ENCODE results near the gene SMIM24.

DNA sequence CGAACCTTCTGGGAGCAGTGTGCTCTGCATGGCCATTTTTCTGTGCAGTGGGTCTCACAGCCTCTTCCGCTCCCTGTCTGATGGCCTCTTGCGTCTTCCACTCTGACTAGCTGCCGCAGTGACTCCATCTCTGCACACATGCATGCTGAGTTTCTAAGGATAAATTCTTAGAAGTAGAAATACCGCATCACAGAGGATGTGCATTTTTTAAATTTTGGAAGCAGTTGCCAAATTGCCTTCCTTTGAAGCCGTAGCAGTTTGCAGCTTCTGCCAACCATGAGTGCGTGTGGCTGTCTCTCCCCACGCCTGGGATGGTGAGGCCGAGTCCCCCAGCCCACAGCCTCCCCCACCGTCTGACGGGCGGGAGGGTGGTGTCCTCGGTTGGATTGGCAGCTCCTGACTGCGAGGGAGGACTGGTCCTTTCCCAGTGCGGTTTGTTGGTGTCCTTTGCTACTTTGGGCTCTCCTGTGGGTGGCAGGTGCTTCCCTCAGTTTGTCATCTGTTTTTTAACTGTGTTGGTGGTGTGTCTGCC lies 35.6 kb upstream of the SMIM24 start:
- TF ChIP-seq, protein P1, sequence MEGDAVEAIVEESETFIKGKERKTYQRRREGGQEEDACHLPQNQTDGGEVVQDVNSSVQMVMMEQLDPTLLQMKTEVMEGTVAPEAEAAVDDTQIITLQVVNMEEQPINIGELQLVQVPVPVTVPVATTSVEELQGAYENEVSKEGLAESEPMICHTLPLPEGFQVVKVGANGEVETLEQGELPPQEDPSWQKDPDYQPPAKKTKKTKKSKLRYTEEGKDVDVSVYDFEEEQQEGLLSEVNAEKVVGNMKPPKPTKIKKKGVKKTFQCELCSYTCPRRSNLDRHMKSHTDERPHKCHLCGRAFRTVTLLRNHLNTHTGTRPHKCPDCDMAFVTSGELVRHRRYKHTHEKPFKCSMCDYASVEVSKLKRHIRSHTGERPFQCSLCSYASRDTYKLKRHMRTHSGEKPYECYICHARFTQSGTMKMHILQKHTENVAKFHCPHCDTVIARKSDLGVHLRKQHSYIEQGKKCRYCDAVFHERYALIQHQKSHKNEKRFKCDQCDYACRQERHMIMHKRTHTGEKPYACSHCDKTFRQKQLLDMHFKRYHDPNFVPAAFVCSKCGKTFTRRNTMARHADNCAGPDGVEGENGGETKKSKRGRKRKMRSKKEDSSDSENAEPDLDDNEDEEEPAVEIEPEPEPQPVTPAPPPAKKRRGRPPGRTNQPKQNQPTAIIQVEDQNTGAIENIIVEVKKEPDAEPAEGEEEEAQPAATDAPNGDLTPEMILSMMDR (IDR thresholded peaks at IDR 0.05 in 4 of 5, conservative IDR thresholded peaks at IDR 0.05 in 1 of 5), result no peak
- TF ChIP-seq POLR2A (IDR thresholded peaks at IDR 0.05), result no peak

Data from gastrocnemius medialis (tissue), 4 donors.